Activated T-helper 9 cell treated with anti-CD3 and anti-CD28 coated beads, Interleukin-2, amount 50 U/mL, for 16 hours (primary cell): Measurements from ENCODE around the gene C11orf86.
"Not testable (repeated sequence)": the region's sequence is repeated elsewhere in the genome, so short reads cannot be mapped to it uniquely, and the experiment has no call there.

Experiments
- DNase-seq: peaks from one replicate; pipeline ENCODE4 v3.0.0-alpha.2; 2020; ENCODE audit warnings: low read depth

Gene C11orf86

DNA sequence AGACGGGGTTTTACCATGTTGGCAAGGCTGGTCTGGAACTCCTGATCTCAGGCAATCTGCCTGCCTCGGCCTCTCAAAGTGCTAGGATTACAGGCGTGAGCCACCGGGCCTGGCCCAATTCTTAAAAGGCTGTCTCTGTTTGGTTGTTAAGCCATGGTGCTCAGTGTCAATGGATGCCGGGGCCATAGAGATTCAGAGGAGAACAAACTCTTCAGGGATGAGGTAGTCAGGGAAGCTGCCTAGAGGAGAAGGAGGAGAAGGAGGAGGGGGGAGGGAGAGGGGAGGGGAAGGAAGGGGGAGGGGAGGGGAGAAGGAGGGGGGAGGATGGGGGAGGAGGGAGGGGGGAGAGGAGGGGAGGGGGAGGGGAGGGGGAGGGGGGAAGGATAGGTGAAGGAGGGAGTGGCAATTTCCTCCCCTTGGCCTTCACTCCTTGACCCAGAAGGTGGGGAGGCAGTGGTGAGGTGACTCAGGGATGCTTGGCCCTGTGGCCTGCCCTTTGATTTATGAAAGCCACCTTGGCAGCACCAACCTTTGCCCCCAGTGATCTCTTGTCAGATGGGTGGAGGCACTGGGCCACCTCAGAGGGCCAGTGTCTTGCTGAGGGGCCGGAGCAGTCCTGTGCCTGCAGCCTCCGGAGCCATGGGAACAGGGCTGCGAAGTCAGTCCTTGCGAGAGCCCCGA lies at the start of gene C11orf86:
C11orf86 (plus strand) TSS at position 581 of the 681 bp plus-strand sequence; CDS start at position 640, 59 bp downstream.
- DNase-seq = no peak

GRCh38 chr11:66929753-66930152 lies 45.4 kb upstream of the C11orf86 start:
- DNase-seq = no peak

GRCh38 chr11:66932543-66932942 lies 42.6 kb upstream of the C11orf86 start:
- no peak for DNase-seq

DNA sequence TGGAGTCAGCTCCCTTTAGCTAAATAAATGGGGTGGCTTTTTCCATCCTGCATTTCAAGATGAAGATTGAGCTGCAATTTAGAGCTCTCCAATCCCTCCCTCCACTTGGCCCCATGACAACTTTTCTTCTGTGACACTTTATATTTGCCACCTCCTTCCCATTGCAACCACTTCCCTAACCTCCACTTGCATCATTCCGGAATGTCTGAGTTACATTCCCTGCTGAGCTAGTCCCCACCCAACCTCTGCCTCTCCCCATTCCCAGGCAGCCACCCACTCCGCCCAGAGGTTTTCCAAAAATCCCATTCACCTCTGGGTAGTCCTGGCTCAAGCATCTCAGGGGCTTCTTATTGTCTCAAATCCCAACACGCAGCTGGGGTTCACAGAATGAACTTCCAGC lies 41.6 kb upstream of the C11orf86 start:
- no peak for DNase-seq

- no peak for DNase-seq
Observed at GRCh38 chr11:66934950-66935779, 39.9 kb upstream of the C11orf86 start.

DNA sequence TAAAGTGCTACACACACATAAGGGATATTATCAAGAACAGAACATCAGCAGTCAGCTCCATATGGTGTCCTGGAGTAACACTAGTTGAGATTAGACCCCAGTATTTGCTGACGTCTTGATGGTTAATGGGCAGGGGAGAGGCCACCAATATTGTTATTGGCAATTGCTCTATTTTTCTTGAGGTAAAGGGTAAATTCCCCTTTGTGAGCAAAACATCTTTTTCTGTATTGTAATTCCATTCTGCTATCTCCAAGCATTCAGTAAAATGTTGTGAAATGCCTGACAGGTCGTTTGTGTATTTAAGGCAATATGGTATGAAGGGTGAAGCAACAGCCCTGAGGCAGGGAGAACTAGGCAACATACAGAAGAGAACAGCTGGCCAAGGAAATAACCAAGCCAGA lies 38.8 kb upstream of the C11orf86 start:
- DNase-seq = no peak

- no peak for DNase-seq
Observed at GRCh38 chr11:66937193-66937733, 37.8 kb upstream of the C11orf86 start.

GRCh38 chr11:66938582-66939135 lies 36.4 kb upstream of the C11orf86 start:
- no peak for DNase-seq

DNA sequence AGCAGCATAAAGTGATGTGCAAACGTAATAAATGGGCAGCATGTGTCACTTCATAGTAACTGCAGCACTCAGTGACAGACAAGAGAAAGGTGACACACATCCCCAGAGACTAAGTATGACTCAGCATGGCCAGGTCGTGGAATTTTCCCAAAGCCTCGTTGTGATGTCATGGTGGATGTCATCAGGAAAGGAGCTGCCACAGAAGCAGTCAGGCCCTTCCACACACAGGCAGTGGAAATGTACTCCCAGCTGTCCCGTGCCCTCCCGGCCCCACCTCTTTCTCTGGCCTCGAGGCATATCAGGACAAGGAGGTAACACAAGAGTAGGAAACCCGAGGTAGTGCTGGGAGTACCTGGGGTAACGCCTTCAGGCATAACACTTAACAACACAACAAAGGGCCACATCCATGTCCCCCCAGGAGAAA lies 25.0 kb upstream of the C11orf86 start:
- DNase-seq = no peak

DNA sequence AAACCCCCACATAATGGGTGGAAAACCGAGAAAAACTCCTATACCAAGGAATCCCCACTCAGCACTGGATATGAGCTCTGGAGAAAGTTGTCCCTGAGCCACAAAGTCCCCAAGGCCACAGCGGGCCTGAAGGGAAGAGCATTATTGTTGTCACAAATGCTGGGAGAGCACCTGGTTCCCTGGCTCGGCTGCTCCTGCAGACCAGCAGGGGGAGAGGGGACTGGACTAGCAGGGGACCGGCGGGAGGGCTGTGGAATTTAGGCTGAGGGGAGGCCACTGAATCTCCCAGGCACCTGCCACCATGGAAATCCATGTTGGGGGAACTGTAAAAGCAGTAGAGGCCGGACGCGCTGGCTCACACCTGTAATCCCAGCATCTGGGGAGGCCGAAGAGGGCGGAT lies 24.0 kb upstream of the C11orf86 start:
- no peak for DNase-seq

GRCh38 chr11:66951927-66952337 lies 23.2 kb upstream of the C11orf86 start:
- no peak for DNase-seq

DNA sequence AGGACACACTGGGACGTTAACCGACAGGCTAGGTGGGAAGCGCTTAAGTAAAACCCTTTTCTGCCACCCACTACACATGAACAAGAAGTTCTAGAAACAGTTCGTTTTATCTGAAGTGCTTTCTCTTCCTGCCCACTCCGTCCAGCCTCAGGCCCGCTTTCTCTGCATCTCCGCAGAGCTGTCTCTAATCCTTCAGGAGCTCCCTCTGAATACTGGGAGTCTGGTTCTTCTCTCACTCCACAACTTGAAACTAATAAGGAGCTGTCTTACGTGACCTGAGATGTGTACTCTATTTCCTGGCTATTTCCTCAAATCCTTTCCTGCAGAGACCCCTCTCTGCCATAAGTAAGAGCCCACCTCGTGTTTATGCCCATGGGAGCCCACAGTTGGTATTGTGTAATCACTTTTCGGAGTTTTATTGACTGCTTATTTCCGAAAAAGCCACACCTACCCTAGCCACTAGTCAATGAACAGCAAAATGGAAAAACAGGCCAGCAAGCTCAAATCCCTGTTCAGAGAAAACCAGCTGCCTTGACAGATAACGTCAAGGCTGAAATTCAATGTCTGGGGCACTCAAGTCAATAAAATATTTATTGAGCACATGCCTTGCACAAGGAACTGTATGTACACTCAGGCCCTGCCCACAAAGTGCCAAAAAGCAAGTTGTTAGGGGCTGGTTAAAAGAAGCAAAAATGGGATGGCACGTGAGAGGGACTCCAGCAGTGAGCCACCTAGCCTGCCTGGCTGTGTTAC lies 21.8 kb upstream of the C11orf86 start:
- no peak for DNase-seq

DNA sequence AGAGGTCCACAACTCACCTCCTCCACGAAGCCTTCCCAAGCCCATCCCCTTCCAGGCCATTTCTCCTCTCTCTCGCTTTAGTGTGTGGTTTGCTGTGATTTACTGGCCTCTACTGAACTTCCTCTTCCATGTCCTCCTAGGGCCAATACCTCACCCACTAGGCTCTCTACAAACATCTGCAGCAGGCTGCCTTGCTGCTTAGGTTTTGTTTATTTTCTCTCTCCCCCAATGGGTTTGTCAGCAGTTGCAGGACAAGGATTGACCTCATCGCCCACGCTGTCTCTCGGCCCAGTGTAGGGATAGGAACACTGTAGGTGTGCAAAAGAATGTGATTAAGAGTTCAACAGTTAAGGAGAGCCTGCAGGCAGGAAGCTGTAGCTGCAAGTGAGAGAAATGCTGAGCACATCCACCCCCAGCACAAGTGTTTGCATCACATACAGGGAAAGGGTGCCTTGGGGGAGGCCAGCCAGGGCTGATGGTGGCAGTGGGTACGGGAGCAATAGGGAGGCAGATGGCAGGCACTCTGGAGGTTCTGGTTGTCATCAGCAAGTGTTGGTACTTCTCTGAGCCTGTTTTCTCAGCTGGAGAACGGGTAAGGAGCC lies 18.3 kb upstream of the C11orf86 start:
- DNase-seq = no peak

DNA sequence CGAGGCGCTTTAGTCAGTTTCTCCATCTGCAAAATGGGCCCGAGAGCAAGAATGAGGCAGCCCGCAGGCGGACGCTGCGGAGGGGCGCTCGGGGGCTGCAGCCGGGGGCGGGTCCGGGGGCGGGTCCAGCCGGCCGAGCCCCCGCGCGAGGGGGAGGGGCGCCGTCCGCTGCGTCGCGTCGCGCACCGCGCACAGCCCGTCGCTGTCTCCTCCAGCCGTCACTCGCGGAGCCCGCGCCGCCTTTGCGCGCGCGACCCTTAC lies 17.2 kb upstream of the C11orf86 start:
- no peak for DNase-seq

- peak; percentile 95 for DNase-seq
Observed at GRCh38 chr11:66958232-66958955, 16.7 kb upstream of the C11orf86 start, which contains the start of gene PC. TSS of gene PC (minus strand) at chr11:66958383. CDS start at chr11:66872159, 86,224 bp downstream.

GRCh38 chr11:66958956-66959274 lies 16.2 kb upstream of the C11orf86 start:
- no peak for DNase-seq

DNA sequence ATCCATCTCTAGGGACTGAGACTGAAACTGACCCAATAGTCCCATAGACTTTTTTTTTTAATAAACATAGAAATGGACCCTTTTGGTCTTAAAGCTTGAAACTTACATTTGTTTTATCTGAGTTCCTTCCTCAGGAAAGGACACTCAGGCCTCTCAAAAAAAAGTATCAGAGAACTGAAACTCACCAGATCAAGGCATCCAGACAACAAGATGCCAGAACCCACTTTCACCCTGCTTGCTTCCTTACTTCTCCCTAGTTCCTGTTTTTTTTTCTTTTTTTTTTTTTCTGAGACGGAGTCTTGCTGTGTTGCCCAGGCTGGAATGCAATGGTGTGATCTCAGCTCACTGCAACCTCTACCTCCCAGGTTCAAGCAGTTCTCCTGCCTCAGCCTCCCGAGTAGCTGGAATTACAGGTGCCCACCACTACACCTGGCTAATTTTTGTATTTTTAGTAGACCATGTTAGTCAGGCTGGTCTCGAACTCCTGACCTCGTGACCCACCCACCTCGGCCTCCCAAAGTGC lies 13.4 kb upstream of the C11orf86 start:
- not testable (repeated sequence) for DNase-seq

DNA sequence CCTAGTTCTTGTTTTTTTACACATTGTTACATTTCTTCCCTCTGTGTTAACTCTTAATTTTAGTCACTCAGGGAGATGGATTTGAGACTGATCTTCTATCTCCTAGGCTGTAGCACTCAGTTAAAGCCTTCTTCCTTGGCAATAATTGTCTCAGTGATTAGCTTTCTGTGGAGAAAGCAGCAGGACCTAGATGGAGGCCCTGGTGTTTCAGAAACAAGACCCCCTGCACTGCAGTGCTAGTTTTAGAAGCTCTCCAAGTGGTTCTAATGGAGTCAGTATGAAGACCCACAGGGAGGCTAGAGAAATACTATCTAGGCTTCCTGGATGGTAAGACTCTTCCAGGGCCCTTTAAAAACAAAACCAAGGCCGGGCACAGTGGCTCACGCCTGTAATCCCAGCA lies 12.9 kb upstream of the C11orf86 start:
- no peak for DNase-seq

DNA sequence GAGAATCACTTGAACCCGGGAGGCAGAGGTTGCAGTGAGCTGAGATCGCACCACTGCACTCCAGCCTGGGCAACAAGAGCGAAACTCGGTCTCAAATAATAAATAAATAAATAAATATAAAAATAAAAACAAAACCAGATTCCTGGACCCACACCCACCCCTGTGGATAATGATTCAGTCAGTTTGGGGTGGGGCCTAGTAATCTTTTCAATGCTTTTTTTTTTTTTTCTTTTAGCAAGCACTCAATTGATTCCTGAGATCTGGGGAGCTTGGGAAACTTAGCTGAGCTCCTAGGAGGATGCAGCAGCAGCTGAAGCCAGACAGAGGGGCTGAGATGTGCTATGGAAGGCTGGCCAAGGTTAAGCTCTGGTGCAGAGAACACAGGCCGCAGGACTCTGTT lies 12.3 kb upstream of the C11orf86 start:
- no peak for DNase-seq

DNA sequence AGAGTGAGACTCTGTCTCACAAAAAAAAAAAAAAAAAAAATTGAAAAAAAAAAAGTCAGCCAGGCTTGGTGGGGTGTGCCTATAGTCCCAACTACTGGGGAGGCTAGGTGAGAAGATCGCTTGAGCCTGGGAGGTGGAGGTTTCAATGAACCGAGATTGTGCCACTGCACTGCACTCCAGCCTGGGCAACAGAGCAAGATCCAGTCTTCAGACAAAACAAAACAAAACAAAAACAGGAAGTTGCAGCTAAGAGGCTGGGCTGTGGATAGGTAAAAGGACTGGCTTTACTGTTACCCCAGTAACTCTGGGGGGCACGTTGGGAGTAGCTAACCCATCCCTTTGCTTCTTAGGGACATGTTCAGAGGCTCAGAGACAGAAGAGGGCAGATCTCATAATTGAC lies 10.6 kb upstream of the C11orf86 start:
- no peak for DNase-seq

GRCh38 chr11:66966351-66966750 lies 8.8 kb upstream of the C11orf86 start:
- no peak for DNase-seq
